Lower leg skin (tissue), 4 donors: ENCODE data around the gene PLA1A. TPM values are rescaled to one million over a fixed set of nuclear protein-coding genes. Genes with fewer than 3 reads are reported as not detected.
"Not testable (repeated sequence)": the region's sequence is repeated elsewhere in the genome, so short reads cannot be mapped to it uniquely, and the experiment has no call there.

Experiments used
- DNase-seq, 2 donors: peaks; one replicate each; pipeline ENCODE4 v3.0.0-alpha.2; 2019; ENCODE audit warnings: low spot score in 2 of 2
- H3K4me3 ChIP-seq: fragments of 200-600 bp; sonication (generic); 2 replicates; pipeline ENCODE4 v1.5.1; 2017; ENCODE audit warnings: mild to moderate bottlenecking, low read depth; ENCODE audit not compliant: poor library complexity, severe bottlenecking
- CTCF ChIP-seq, 3 donors: fragments of 450-650 bp; IDR thresholded peaks; one replicate each; pipeline ENCODE4 v1.5.1; 2016; ENCODE audit warnings: antibody characterized with exemption in 3 of 3, mild to moderate bottlenecking in 3 of 3, moderate library complexity in 2 of 3
- POLR2A ChIP-seq, 2 donors: fragments of 450-650 bp; IDR thresholded peaks; one replicate each; pipeline ENCODE4 v1.6.1; 2016 to 2017; ENCODE audit warnings: antibody characterized with exemption in 2 of 2, mild to moderate bottlenecking in 1 of 2, moderate library complexity in 1 of 2
- WGBS, 2 donors: methylation state at CpG; one replicate each; pipeline ENCODE4 v1.1.5; 2018; 5-methylcytosine and 5-hydroxymethylcytosine counted together
- intact Hi-C: fragments of 100-400 bp; cut with DNase I; formaldehyde crosslinking; loops from one replicate; pipeline ENCODE4 v1.15.0; 2023; ENCODE audit warnings: low total_unique reads
- total RNA-seq, 4 donors: library from RNA; depleted of rRNA; stranded (reverse); fragments of >200 nt; gene quantifications; one replicate each; pipeline ENCODE4 v1.1.0, GENCODE V29; 2016

PLA1A gene
- total RNA-seq, 4 donors from 2014 or later: 0.34 to 2.6 (median 0.82) TPM

- DNase-seq: no peak
- H3K4me3 ChIP-seq: no peak overlapping the region
- TF ChIP-seq CTCF (IDR thresholded peaks at IDR 0.05) (no peak), POLR2A (IDR thresholded peaks at IDR 0.05) (no peak)
- intact Hi-C loops: no loop called here
- WGBS, 2 donors: 56 to 65% methylated on average over 6 of the region's 6 CpGs
Measured at GRCh38 chr3:119589102-119589773, 8.4 kb upstream of the PLA1A start.

- TF ChIP-seq CTCF (IDR thresholded peaks at IDR 0.05) (no peak), POLR2A (IDR thresholded peaks at IDR 0.05) (no peak)
- 93 to 100% methylated on average over 1 of the region's 1 CpG for WGBS, 2 donors
- DNase-seq: no peak
- H3K4me3 ChIP-seq: no peak overlapping the region
- intact Hi-C loops: no loop called here
Measured at GRCh38 chr3:119590706-119591105, 7.0 kb upstream of the PLA1A start.

- intact Hi-C loops: no loop called here
- no peak for DNase-seq
- TF ChIP-seq CTCF (IDR thresholded peaks at IDR 0.05) (no peak), POLR2A (IDR thresholded peaks at IDR 0.05) (no peak)
- WGBS, 2 donors: 38 to 39% methylated on average over 1 of the region's 1 CpG
- no peak overlapping the region for H3K4me3 ChIP-seq
Measured at GRCh38 chr3:119592861-119593260, 4.8 kb upstream of the PLA1A start.

GRCh38 chr3:119594066-119594465 is 3.6 kb upstream of the PLA1A start:
- 75 to 79% methylated on average over 5 of the region's 5 CpGs for WGBS, 2 donors
- DNase-seq: no peak
- no peak for TF ChIP-seq POLR2A (IDR thresholded peaks at IDR 0.05)
- no peak for TF ChIP-seq CTCF (IDR thresholded peaks at IDR 0.05)
- intact Hi-C loops: no loop called here
- H3K4me3 ChIP-seq: no peak overlapping the region

- DNase-seq, intact Hi-C loops, H3K4me3 ChIP-seq: not testable (repeated sequence)
- WGBS, 2 donors: 82 to 90% methylated on average over 1 of the region's 1 CpG
Measured at GRCh38 chr3:119594929-119595328, 2.8 kb upstream of the PLA1A start.

GRCh38 chr3:119595639-119596334 is 1.9 kb upstream of the PLA1A start:
- intact Hi-C loops: no loop called here
- TF ChIP-seq POLR2A (IDR thresholded peaks at IDR 0.05) (no peak), CTCF (IDR thresholded peaks at IDR 0.05) (no peak)
- H3K4me3 ChIP-seq: no peak overlapping the region
- 82 to 84% methylated on average over 7 of the region's 7 CpGs for WGBS, 2 donors
- no peak for DNase-seq
